Right atrium auricular region (tissue), 2 donors: ENCODE data around the gene SNX32. TPM values are rescaled to one million over a fixed set of nuclear protein-coding genes. Genes with fewer than 3 reads are reported as not detected.

ENCODE experiments used
- DNase-seq: peaks from one replicate; pipeline ENCODE4 v3.0.0-alpha.2; 2019; ENCODE audit warnings: low spot score
- H3K27ac ChIP-seq, 2 donors: fragments of 200-600 bp; sonication (generic); 1 replicate in 1 of 2; 2 replicates in 1 of 2; pipeline ENCODE4 v1.5.1; 2016 to 2019
- H3K27me3 ChIP-seq, 2 donors: fragments of 200-600 bp; sonication (generic); one replicate each; pipeline versions ENCODE4 v1.5.1 to v1.6.0; 2017 to 2019
- H3K36me3 ChIP-seq: fragments of 200-600 bp; sonication (generic); one replicate; pipeline ENCODE4 v1.5.1; 2016
- H3K4me1 ChIP-seq, 2 donors: fragments of 200-600 bp; sonication (generic); one replicate each; pipeline versions ENCODE4 v1.5.1 to v1.6.0; 2017 to 2019
- H3K4me3 ChIP-seq, 2 donors: fragments of 200-600 bp; sonication (generic); 1 replicate in 1 of 2; 2 replicates in 1 of 2; pipeline ENCODE4 v1.5.1; 2017 to 2019; ENCODE audit warnings: mild to moderate bottlenecking in 1 of 2, moderate library complexity in 1 of 2
- H3K9me3 ChIP-seq, 2 donors: fragments of 200-600 bp; sonication (generic); one replicate each; pipeline ENCODE4 v1.5.1; 2019
- CTCF ChIP-seq, 2 donors: fragments of 200-600 bp; sonication (generic); IDR thresholded peaks; one replicate each; pipeline ENCODE4 v1.5.1; 2019; ENCODE audit warnings: antibody characterized with exemption in 2 of 2
- total RNA-seq, 2 donors: library from RNA; depleted of rRNA; stranded (reverse); fragments of >200 nt; gene quantifications; one replicate each; pipeline ENCODE4 v1.1.0, GENCODE V29; 2016

Gene SNX32
- total RNA-seq, 2 donors from 2014 or later = 0.20 to 0.37 TPM

- peak overlapping the region; percentile 53 to 59 for H3K4me3 ChIP-seq
- H3K27ac ChIP-seq = peak overlapping the region; percentile 62 to 72
These were observed 67.1 kb downstream of the SNX32 start for GRCh38 chr11:65900899-65901180.

GRCh38 chr11:65903068-65903481 is 69.3 kb downstream of the SNX32 start:
- H3K4me1 ChIP-seq = peaks cover 0 to 14% of the 10 kb centered on the region in 2 donors
- no peaks in the 10 kb centered on the region for H3K9me3 ChIP-seq
- H3K36me3 ChIP-seq = no peaks in the 10 kb centered on the region
- no peak overlapping the region for H3K4me3 ChIP-seq
- TF ChIP-seq CTCF (IDR thresholded peaks at IDR 0.05) = no peak
- no peaks in the 10 kb centered on the region for H3K27me3 ChIP-seq
- H3K27ac ChIP-seq = no peak overlapping the region
- DNase-seq = no peak

More at GRCh38 chr11:65900899-65901180, 67.1 kb downstream of the SNX32 start:
- H3K9me3 ChIP-seq = no peaks in the 10 kb centered on the region
- H3K27me3 ChIP-seq = no peaks in the 10 kb centered on the region
- TF ChIP-seq CTCF (IDR thresholded peaks at IDR 0.05) = no peak
- H3K36me3 ChIP-seq = no peaks in the 10 kb centered on the region
- DNase-seq = no peak
- H3K4me1 ChIP-seq = peaks cover 0 to 14% of the 10 kb centered on the region in 2 donors

Other genes starting within 250 kb of the SNX32 start
- gene KCNK7, start 238.2 kb upstream of the SNX32 start, total RNA-seq = under 1 TPM in 1 of 2 donors, not detected in 1; 0.39 TPM
- 10 to 100 TPM; 21.1 to 30.5 TPM for gene MAP3K11, start 219.7 kb upstream of the SNX32 start, total RNA-seq
- gene PCNX3, start 218.2 kb upstream of the SNX32 start, total RNA-seq = 10 to 100 TPM; 16.1 to 21.8 TPM
- gene SIPA1, start 195.9 kb upstream of the SNX32 start, total RNA-seq = 10 to 100 TPM; 14.5 to 29.6 TPM
- 10 to 100 TPM; 30.7 to 54.9 TPM for gene RELA, start 171.0 kb upstream of the SNX32 start, total RNA-seq
- 10 to 100 TPM; 29.7 to 50.1 TPM for gene KAT5, start 121.7 kb upstream of the SNX32 start, total RNA-seq
- gene RNASEH2C, start 113.2 kb upstream of the SNX32 start, total RNA-seq = 100 to 1,000 TPM; 105 to 194 TPM
- 10 to 100 TPM in 1 of 2 donors, 1 to 10 TPM in 1; 9.5 to 14.3 TPM for gene AP5B1, start 53.0 kb upstream of the SNX32 start, total RNA-seq
- not detected for gene OVOL1, start 46.9 kb upstream of the SNX32 start, total RNA-seq
- 100 to 1,000 TPM; 365 to 493 TPM for gene CFL1, start 24.2 kb downstream of the SNX32 start, total RNA-seq
- 10 to 100 TPM; 23.4 to 26.3 TPM for gene MUS81, start 26.5 kb downstream of the SNX32 start, total RNA-seq
- gene EFEMP2, start 38.8 kb downstream of the SNX32 start, total RNA-seq = 100 to 1,000 TPM; 117 to 156 TPM
- gene CTSW, start 45.9 kb downstream of the SNX32 start, total RNA-seq = 1 to 10 TPM in 1 of 2 donors, under 1 TPM in 1; 0.39 to 1.1 TPM
- 10 to 100 TPM; 50.9 to 82.8 TPM for gene FIBP, start 54.5 kb downstream of the SNX32 start, total RNA-seq
- 100 to 1,000 TPM; 115 to 172 TPM for gene CCDC85B, start 56.7 kb downstream of the SNX32 start, total RNA-seq
- 1 to 10 TPM; 4.9 to 6.8 TPM for gene FOSL1, start 66.4 kb downstream of the SNX32 start, total RNA-seq
- gene C11orf68, start 85.1 kb downstream of the SNX32 start, total RNA-seq = 10 to 100 TPM; 13.9 to 23.5 TPM
- gene DRAP1, start 85.5 kb downstream of the SNX32 start, total RNA-seq = 10 to 100 TPM; 72.1 to 83.1 TPM
- not detected for gene TSGA10IP, start 111.5 kb downstream of the SNX32 start, total RNA-seq
- 10 to 100 TPM; 20.7 to 42.5 TPM for gene SART1, start 127.8 kb downstream of the SNX32 start, total RNA-seq
- gene EIF1AD, start 168.2 kb downstream of the SNX32 start, total RNA-seq = 10 to 100 TPM; 17.6 to 25.0 TPM
- 10 to 100 TPM; 66.6 to 85.5 TPM for gene BANF1, start 168.5 kb downstream of the SNX32 start, total RNA-seq
- gene CST6, start 178.0 kb downstream of the SNX32 start, total RNA-seq = 1 to 10 TPM; 2.6 to 6.3 TPM
- gene CATSPER1, start 192.5 kb downstream of the SNX32 start, total RNA-seq = not detected
- 10 to 100 TPM; 22.7 to 29.0 TPM for gene GAL3ST3, start 215.2 kb downstream of the SNX32 start, total RNA-seq
- 100 to 1,000 TPM in 1 of 2 donors, 10 to 100 TPM in 1; 62.5 to 111 TPM for gene SF3B2, start 218.4 kb downstream of the SNX32 start, total RNA-seq
- 10 to 100 TPM; 47.7 to 88.9 TPM for gene PACS1, start 236.3 kb downstream of the SNX32 start, total RNA-seq